Activated effector memory CD4-positive, alpha-beta T cell treated with Interleukin-2 at 50 U/mL for 16 hours (primary cell): ENCODE measurements around the gene ADAM10.

Source experiments
- DNase-seq: peaks from one replicate; pipeline ENCODE4 v3.0.0-alpha.2; 2020

Gene ADAM10

DNA sequence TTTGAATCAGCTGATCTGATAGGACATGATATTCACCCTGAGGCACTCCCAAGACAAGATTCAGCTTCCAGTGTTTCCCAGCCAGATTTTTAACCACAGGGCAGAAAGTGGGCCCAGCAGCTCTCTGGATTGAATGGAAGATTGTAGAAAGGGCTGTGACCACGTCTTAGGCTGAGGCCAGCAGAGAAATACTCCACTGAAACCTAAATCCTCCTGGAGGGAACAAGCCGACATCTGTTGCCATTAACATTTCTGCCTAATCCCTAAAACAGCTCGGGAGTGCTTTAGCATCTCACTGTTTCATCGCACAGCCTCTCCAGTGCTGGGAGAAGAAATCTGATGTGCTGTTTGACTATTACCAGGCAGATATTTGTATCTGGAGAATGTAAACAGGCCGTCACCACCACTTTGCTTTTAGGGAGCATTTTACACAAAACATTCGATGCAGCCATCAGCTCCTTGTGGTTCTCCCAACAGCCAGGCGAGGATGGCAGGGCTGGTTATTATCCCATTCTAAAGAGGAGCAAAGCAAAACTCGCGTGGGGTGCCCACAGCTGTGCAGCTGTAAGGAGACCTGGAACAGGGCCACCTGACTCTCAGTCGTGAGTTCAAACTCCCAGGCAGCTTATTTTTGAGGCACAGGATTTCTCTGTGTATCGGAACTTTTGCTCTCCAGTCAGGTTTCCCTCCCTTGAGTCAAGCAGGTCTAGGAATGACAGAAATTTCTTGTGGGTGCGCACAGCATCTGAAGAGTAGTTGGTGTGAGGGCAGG is 200.3 kb downstream of the ADAM10 start:
- no peak for DNase-seq

DNA sequence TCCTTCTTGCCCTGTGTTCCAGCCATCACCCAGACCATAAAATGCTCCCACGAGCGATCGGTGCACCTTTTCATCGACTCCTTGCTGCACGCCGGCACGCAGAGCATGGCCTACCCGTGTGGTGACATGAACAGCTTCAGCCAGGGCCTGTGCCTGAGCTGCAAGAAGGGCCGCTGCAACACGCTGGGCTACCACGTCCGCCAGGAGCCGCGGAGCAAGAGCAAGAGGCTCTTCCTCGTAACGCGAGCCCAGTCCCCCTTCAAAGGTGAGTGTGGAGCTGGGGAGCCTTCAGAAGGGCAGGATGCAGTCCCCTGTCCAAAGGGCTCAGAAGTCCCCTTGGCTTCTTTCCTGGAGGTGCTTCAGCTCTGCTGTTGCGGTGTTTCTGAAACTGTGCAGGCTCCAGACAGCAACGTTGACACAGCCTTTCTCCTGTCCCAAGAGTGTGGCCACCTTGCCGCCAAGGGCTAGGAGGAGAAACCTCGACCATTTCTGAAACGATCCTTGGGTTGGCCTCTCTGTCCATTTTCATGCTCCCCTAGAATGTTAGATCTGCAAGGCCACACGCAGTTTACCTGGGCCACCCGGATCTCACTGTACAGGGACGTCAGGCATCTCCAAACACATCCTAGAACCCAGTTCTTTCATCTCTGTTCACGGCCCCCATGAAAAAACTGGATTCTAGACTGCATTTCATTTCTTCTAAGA is 201.0 kb downstream of the ADAM10 start:
- DNase-seq = no peak

DNA sequence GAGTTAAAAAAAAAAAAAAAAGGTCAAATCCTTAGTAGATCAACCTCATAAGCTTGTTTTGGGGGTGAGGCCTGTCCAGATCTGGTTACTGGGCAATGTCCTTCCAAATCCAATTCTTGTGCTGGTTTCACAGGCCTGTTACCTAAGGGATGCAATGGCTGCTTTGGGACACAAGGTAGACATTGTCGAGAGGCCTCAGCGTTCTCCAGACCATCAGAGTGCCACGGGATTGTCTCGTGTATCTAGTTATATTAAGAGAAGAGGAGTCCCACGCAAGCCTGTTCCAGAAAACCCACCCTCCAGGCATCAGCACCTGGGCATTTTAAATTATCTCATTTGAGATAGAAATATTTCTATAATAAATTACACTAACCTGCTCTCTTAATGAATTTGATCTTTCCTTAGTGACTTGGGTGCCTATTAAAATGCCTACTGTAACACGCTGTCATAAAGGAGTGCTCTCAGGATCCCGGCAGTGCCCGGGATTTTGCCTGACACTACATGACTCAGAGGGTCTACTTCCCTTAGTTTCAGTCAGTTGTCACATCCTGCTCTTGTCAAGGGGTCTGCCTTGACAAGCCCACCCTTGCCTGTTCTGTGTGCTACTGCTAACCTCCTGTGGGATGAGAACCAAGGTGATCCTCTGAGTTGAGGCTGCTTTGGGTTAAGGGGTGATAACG is 201.7 kb downstream of the ADAM10 start:
- no peak for DNase-seq

DNA sequence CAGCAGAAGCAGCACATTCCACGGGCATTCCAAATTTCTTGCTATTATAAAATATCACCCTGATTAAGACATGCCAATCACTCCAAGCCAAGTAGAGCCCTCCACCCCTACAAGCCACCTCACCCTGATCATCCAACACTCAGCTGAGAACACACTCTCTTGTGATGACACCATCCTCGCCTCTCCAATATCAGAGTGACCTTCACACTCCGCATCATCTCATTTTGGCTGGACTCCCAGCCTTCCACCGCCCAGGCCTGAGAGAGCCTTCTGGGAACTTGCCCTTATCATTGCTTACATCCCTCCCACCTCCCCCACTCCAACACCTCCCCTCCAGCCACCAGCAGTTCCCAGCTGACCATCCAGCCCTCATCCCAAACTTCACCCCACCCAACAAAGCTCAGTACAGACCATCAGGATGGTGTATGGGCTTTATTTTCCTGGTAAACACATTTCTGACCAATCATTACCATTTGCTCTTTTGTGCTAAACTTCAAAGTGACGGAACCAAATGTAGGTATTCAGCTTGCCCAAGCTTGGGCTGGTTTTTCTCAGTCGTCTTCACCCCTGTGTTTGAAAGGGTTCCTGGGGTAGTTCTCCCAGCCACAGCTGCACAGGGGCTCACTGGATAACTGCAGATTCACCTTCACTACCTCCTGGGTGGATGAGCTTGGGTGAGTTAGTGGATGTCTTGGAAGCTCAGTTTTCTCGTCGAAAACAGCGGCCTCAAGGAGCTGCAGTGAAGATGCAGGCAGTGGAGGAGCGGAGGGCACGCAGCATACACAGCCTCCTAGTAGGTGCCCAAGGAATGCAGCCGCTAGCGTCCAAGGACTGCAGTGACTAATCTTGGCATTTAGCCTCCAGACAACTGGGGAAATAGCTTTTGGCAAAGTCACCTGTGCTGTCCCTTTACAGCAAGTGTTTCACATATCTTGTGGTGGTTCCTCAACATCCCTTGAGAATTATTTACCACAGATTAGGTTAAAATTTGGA is 202.6 kb downstream of the ADAM10 start:
- no peak for DNase-seq

DNA sequence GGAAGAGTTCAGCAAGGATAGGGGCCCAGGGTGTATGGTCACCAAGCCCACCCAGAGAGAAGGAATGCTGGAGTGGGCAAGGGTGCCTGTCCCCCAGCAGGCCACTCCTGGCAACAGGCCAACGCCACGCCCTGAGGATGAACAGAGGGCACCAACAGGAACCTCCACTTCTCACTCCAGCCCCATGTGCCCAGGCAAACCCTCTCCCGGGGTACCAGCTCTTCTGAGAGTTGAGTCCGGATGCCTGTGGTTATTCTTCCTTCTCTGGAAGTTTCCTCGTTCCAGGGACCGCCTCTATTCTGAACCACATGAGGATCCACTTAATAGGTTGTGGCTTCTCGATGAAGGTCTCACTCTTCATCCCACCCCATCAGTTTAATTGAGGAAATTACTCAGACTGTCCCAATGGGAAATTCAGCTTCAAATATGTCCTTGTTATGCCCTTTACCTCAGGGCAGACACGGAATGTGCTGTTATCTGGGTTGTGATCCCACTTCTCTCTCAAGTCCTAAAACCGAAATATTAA is 203.4 kb downstream of the ADAM10 start:
- DNase-seq = no peak

DNA sequence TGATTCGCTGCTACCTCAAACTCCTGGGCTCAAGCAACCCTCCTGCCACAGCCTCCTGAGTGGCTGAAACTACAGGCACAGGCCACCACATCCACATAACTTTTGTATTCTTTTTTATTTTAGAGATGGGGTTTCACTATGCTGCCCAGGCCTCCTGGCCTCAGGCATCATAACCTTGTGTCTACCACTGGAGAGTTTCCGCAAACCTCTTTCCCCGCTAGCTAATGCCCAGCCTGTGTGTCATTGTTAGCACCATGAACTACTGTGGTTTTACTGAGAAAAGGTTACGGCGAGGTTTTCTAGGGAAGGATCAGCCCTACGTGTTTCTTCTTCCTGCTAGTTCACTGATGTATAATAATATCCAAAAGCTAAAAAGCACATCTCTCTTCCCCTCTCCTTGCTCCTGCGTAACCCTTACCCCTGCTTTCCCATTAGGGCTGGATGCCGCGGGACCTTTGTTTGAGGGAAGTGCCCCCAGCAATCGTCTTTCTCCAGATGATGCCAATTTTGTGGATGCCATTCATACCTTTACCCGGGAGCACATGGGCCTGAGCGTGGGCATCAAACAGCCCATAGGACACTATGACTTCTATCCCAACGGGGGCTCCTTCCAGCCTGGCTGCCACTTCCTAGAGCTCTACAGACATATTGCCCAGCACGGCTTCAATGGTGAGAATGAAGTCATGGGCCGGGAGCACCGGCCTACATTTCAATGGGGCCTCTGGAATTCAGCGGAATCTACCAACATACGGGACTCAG is 204.0 kb downstream of the ADAM10 start:
- peak; percentile 11 for DNase-seq

DNA sequence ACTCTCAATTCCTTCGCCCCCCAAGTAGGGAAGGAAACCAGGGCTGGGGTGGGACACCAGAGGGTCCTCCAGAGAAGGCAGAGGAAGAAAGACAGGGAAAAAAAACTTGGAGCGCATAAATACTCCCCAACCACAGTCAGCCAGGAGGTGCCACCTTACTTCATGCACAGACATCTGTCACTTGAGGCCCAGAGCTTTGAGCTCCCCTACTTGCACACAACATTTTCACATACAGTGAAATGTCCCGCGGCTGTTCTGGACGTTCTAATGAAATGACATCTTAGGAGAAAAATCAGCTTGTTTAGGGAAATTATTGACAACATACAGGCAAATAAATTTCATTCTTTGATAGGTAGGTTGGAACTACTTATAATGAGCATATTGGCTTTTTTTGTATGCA is 204.8 kb downstream of the ADAM10 start:
- no peak for DNase-seq

DNA sequence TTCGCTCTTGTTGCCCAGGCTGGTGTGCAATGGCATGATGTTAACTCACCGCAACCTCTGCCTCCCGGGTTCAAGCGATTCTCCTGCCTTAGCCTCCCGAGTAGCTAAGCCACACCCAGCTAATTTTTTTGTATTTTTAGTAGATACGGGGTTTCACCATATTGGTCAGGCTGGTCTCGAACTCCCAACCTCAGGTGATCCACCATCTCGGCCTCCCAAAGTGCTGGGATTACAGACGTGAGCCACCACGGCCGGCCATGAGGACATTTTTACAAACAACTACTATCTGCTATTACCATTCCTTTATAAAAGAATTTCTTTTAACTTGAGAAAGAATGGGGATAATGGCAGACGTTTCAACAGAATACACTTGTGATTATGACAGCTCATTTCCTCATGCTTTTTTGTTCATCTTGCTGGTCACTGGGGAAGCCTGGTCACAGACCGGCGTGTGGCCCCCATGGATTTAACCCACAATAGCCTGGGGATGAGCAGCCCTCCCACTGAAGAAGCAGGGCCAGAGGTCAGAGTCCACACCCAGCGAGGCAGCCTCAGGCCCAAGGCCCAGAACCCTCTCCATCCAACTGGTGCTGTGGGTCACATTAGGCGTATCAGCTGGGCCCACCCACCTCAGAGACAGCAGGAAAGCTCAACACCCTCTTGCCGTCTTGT is 205.7 kb downstream of the ADAM10 start:
- DNase-seq = no peak

DNA sequence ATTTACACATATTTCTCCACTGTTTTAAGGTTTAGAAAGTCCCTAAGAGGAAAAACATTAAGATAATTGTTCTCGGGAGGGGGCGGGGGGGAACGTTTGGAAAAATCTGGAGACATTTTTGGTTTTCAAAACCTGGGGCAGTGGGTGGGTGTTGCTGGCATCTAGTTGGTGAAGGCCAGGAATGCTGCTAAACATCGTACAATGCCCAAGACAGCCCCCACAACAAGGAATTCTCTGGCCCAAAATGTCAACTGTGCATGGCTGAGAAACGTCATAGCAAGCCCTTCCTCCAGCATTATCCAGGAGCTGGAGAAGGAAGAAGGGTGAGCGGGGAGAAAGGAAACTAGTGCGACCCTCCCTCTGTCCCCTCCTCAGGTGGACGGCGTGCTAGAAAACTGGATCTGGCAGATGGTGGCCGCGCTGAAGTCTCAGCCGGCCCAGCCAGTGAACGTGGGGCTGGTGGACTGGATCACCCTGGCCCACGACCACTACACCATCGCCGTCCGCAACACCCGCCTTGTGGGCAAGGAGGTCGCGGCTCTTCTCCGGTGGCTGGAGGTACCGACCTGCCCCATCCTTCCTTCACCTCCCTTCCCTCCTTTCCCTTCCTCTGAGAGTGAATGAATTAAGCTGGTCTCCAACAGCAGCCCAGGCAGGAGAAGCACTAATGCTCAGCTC is 208.0 kb downstream of the ADAM10 start:
- no peak for DNase-seq

DNA sequence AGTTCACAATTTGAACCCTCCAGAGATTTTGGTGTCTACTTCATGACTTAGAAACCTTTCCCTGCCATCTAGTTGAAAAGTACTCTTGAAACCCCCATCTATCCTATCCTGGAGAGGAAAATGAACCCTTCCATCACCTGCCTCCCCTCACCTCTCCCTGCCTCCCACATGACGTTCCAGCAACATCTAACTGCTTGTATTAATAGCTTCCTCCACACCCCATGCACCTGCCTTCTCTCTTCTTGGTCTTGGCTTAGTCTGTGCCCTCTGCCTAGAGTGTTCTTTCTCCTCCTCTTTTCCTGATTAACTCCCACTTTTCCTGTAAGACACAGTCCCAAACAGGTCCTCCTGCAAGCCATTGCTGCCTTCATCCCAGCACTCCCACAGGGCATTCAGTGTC is 210.0 kb downstream of the ADAM10 start:
- no peak for DNase-seq

DNA sequence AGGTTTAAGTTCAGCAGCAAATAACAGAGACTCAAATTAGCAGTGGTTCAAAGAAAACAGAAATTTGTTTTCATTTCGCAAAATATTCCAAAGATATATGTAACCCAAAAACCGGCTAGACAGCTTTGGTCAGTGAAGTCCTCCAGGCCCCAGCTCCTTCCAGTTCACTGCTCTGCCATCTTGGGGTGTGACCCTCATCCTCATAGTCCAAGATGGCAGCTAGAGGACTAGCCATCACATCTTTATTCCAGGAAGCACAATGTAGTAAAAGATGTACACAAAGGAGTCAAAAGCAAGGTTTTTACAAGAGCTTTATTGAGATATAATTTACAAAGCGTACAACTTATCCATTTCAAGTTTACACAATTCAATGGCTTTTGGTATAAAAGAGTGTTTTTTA is 210.6 kb downstream of the ADAM10 start:
- no peak for DNase-seq
